HG03342 (cell line): Measurements from ENCODE around the gene PEMT.

Experiments
- ATAC-seq: cut with Tn5 transposase; IDR thresholded peaks from one replicate; pipeline ENCODE4 v1.9.1; 2021; ENCODE audit warnings: mild to moderate bottlenecking, moderate library complexity; ENCODE audit not compliant: unreplicated experiment

The PEMT gene

DNA sequence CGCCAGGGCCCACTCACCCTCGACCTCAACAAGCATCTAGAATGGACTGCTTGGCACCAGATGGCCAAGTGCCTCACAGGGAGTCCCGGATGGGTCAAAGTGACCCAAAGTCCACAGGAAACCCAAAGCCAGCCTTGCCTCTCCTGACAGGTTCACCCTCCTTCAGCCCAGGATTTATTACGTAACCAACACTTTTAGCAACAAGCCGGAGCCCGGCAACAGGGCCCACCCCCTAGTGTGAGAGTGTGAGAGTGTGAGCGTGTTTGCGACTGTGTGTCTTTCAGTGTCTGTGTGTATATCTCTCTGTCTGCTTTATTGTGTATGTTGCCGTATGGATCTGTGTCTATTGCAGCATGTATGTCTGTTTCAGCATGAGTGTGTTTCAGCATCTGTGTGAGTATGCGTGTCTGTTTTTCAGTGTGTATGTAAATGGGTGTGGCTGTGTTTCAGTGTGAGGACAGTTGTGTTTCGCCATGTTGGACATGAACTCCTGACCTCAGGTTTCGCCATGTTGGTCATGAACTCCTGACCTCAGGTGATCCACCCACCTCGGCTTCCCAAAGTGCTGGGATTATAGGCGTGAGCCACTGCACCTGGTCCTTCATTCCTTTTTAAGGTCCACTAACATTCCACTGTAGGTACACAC lies 13.7 kb upstream of the PEMT start:
- no peak for ATAC-seq

DNA sequence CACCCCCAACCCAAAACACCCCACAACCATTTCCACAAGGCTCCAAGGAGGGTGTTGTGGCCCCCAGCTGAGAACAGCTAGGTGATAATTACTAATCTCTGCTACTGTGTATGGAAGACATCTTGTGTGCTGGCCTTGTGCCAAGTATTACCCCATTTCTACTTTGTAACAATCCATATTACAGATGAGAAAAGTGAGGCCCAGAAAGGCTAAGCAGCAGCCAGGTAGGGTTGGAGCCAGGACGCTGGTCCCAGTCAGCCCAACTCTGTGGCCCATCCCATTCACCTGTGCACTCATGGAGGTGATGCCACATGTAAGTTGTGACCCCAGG lies 12.4 kb upstream of the PEMT start:
- no peak for ATAC-seq

DNA sequence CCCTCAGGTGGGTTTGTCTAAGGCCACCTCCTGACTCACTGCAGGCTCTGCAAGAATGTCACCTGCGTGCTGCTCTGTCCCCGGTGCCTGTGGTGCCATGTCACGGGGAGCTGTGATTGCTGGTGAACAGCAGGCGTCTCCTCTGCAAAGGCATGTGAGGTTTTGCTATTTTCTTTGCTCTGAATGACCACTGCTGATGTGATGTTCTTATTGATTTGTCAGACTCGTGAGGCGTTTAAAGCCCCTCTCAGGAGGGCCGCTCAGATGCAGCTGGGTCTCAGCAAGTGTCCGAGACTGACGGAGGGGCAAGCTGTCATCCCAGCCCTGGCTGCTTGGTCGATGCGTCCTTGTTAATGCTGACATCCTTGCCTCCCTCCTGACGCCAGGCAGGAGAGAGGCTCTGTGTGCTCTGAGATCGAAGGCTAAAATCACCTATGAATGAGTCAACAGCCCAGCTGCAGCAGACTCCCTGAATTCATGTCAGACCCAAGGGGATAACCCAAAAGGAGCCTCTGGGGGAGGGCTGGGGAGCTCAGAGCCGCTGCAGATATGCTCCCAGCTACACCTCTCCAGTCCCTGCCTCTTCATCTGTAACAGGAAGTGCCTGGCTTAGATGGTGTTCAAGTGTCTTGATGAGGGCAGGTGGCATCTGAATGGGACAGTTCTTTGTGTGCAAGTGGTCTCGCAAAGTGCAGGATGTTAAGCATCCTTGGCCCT lies 11.8 kb upstream of the PEMT start:
- ATAC-seq = no peak

DNA sequence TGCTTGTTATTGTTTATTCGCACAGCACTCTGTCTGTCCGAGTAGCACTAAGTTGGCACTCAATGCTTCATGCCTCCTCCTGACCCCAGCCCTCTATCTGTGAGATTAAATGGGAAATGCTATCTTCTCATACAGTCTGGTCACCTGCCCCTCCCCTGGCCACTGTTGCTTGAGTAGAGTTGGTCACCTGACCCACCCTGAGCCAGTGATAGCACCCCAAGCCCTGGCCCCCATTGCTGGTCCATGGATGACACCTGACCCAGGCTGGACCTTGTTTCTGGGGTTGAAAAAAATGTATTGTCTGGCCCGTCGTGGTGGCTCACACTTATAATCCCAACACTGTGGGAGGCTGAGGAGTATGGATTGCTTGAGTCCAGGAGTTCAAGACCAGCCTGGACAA lies 8.5 kb upstream of the PEMT start:
- ATAC-seq = no peak

DNA sequence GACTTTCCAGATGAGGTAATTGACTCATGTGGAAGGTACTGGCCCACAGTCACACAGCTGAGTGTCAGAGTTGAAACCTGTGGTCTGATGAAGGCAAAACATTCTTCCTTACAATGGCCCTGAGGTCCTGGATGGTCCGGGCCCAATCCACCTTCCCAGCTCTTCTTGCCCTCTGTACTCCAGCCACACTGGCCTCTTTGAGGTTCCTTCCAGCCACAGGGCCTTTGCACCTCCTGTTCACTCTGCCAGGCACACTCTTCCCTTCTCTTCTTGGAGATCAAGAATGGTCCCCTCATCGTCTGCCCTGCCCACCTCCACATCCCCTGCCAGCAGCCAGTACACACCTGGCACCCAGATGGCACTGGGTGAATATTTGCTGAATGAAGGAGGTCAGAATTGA lies 6.5 kb upstream of the PEMT start:
- no peak for ATAC-seq

DNA sequence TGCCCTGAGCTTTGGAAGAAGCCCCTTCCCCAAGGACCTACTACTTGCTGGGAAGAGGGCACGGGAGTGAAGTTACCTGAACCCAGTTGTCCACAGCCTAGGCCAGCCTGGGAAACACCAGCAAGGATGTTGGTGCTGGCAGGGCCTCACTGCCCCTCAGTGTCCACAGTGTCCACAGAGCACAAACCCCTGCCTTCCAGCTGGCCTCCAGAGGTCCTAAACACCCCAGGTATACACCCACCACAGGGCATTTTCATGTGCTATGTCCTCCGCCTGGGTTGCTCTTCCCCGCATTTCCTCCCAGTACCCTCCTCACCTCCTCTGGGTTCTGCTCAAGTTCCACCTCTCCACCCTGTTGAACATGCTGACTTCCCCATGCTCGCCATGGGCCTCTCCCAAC lies 4.2 kb upstream of the PEMT start:
- ATAC-seq = no peak

DNA sequence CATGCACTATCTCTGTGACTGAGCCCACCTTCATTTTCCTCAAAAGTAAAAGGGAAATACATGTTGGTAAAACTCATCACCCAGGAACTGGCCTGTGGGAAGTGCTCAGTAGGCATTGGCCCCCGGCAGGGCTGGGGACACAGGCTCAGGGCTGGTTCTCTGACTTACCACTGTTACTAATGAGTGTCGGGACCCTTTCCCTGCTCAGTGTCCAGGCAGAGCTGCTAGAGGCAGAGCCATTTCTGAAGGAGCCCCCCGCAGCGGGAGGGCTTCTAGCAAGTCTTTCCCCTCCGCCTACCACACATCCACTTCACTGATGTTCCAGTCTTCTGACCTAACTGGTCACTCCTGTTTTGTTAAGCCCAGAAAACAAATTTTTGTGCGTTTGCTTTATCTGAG lies 1.7 kb upstream of the PEMT start:
- no peak for ATAC-seq

DNA sequence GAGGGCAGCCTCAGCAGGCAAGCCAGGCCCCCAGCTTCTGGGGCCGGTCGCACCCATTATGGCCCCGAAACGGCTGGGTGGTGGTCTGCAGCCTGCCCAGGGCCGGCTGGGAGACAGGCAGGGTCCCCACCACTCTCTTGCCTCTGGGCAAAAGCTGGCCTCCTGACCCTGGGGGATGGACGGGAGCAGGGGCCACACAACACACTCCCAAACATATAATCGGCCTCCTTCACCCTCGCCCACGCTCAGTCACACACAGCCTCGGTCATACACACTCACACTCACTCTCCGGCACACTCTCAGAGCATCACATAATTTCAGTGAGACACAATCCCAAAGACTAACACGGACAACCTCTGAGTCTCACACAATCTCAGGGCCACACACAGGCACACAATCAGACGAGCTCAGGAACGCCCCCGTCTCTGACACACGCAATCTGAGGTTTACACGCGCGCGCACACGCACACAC lies 589 bp downstream of the PEMT start:
- peak; percentile 1 for ATAC-seq

DNA sequence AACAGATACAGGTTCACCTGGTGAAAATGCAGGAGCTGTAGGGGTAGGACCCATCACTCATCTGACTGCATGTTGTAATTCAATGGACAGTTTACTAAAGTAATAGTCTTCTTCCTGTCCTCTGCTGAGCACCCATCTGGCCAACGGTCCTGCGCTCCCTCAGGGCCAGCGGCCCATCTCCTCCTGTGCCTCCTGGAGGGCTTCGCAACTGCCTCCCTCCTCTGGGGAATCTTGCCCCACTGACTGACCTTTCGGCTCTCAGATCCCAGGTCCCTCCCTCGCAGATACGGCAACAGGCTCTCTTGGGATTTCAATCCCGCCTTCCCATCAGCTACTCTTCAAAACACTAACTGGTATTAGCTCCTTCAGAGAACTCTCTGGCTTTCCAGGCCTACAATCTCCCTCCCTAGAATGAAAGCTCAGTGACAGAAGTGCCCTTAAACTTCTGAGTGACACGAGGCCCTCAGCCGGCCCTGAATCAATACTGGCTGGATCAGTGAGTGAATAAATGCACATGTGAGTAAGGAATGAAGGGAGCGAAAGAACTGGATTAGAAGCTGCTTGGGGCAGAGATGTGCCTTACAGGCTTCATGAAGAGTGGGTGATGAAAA lies 1.3 kb downstream of the PEMT start:
- ATAC-seq = no peak

DNA sequence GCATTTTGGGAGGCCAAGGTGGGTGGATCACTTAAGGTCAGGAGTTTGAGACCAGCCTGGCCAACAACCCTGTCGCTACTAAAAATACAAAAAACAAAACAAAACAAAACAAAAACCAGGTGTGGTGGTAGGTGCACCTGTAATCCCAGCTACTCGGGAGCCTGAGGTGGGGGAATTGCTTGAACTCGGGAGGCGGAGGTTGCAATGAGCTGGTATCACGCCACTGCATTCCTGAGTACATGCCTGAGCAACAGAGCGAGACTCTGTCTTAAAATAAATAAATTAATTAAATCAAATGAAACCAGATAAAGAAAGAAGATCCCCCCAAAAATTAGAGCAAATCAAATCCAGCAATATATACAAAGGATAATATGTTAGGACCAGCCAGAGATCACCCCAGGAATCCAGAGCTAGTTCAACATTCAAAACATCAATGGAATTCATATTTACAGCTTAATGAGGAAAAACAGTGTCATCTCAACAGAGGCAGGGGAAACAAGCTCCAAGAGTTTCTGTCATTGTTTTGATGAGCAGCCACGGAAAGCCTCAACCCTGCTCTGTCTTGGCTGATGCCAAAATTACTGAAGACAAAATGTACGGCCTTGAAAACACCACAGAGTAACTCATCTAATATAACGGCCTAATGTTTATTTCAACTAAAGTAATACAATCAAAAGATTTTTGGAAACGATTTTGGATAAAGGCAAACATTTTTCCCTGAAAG lies 3.7 kb downstream of the PEMT start:
- no peak for ATAC-seq

DNA sequence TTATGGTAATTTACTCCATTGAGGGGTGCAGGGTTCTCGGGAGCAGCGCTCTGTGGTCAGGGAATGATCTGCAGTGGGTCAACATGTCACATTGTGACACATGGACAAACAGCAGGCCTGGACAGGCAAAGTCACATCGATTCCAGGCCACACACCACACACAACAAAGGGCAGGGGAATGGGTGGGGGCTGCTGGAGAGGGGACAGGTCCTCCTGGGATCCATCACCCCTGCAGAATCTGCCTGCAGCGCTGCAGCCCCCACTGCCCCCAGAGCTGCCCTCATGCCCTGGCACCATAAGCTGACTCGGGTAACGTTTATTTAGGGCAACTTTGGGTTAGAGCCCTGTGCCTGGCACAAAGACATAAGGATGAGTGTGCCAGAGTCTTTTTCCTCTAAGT lies 9.1 kb downstream of the PEMT start:
- no peak for ATAC-seq

DNA sequence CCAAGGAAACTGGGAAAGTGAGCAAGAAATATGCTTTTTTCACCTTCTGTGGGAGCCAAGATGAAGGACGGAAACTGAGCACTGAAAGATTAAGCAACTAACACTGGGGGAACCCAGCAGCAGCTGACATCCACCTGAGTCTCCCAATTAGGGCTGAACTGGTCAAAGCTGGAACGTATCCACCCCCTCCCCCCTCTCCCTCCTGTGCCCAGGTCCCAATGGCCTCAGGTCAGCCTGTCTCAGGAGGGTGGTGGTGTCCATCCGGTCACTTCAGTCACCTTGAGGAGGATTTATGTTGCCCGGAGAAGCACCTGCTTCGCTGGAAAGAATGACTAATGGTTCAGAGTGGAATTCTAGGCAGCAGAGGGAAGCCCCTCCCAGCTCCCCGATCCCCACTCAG lies 10.0 kb downstream of the PEMT start:
- no peak for ATAC-seq

DNA sequence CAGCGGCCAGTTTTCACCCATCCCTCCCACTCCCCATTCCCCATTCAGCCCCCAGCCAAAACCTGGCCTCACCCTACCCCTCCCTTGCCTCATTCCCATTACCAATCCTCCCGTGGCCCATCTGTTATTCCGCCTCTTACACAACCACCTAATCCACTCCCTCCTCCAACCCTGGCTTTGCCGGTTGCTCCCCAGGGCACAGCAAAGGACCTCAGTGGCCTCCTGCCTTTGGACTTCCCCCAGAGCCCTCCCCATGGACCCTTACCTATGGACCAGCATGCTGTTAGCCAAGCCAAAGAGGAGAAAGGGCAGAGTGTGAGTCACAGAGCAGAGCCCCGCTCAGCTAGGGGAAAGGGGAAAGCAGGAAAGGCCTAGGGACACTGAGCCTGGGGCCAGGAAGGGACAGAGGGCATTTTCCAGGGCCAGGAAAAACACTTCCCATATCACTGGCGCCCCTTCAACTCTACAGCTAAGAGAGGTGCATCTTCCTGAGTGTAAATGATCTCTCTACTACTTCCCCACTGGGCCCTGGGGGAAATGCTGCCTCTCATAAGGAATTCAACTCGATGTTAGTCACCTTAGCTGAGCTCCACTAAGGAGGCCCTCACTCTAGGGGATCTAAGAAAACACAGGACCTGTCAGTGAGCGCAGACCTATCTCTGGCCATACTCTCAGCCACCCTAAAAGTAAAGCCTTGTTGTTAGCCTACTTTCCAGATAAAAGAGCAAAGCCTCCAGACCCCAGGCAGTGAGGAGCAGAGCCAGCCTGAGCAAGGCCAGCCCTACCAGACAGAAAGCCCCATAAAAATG lies 10.6 kb downstream of the PEMT start:
- ATAC-seq = no peak

DNA sequence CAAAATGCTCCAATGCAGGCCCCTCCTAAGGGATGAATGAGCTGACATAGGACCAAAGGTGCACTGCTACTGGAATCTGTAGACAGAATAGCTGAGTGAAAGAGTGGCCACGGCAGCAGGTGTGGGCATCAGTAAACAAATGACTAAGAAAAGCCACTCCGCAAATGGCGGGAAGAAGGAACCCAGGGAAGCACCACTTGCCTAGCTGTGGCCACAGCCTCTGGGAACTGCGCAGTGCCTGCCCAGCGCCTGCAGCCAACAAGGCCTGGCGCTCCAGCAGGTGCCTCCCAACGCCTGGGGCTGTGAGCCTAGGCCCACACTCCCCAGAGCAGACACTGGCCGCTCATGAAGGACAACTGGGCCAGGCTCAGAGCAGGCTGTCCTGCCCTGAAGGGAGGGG lies 11.8 kb downstream of the PEMT start:
- ATAC-seq = no peak

DNA sequence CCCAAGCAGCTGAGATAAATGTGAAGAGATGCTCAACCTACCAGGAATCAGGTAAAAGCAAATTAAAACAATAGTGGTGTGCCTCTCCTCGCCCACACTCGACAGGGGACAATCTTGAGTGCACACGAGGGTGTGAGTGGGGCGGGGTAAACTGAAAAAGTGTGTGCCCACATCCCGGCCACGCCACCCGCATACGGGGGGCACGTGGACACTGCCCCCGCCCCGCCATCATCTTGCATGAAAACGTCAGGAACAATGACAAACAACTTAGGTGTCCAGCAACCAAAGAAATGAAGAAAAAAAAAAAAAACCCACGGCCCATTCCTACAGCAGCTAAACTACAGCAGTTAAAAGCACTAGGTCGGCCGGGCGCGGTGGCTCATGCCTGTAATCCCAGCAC lies 14.1 kb downstream of the PEMT start:
- no peak for ATAC-seq

DNA sequence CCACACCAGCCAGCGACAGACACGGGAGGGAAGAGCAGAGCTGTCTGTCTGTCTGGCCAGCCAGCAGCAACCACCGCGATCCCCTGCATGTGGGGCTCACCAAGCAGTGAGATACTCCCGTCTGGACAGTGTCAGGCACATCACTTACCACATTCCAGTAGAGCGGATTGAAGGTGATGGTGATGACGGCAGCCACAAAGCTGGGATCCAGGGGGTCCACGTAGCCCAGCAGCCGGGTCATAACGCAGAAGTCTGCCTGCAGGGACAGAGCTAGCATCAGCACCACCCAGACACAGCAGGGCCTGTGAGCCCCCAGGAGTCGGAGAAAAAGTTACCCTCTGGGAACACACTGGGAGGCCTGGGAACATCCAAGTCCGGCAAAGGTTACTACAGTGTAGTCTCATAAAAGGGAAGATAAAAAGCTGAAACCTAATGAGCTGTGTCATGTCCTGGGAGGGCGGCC lies 14.7 kb downstream of the PEMT start:
- no peak for ATAC-seq

DNA sequence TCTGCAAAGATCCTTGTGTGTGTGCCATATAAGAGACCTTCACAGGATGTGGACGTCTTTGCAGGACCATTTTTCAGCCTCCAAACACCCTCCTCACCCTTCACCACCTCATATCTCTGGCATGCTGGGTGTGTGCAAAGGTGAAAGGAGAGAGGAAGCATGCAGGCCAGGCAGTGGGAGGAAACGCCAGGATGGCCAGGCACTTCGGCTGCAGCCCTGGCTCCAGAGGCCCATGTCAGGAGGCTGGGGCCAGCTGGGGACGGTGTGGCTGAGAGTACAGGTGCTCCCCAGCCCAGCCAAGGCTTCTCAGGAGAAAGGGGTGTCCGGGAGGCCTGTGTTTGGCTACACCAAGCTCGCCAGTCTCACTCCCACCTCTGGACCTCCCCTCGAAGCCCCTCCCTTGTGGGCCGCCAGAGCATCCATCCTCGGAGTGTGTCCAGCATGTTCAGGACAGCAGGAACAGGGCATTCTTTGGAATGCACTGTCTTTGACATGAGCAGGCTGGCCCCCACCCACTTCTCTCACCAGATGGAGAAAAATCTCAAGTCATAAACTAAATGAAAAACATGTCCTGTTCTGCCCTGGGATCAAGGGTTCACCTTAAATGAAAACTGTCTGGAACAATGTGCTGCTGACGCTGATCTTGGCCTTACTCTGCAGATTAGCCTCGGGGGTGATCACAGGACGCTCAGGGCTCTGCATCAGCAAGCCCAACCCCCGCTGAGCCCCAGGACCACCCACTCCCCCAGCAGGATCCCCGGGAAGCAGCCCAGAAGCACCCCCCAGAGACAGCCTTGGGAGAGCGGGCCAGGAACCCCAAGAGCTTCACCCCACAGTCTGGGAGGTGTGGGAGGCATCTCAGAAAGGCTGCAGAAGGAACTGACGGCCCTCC lies 15.9 kb downstream of the PEMT start:
- ATAC-seq = no peak

DNA sequence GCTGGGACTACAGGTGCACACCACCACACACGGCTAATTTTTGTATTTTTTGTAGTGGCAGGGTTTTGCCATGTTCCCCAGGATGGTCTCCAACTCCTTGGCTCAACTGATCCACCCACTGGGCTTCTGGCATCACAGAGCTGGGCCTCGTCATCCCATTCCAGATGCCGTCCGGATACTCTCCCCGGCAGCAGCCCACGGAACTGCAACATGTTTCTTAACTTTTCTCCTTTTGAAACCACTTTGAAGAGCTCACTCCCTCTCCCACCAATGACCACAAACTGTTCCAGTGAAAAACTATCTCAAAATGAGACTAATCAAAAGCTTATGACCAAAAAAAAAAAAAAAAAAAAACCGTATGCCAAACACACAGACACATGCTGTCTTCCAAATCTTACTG lies 17.6 kb downstream of the PEMT start:
- ATAC-seq = no peak

DNA sequence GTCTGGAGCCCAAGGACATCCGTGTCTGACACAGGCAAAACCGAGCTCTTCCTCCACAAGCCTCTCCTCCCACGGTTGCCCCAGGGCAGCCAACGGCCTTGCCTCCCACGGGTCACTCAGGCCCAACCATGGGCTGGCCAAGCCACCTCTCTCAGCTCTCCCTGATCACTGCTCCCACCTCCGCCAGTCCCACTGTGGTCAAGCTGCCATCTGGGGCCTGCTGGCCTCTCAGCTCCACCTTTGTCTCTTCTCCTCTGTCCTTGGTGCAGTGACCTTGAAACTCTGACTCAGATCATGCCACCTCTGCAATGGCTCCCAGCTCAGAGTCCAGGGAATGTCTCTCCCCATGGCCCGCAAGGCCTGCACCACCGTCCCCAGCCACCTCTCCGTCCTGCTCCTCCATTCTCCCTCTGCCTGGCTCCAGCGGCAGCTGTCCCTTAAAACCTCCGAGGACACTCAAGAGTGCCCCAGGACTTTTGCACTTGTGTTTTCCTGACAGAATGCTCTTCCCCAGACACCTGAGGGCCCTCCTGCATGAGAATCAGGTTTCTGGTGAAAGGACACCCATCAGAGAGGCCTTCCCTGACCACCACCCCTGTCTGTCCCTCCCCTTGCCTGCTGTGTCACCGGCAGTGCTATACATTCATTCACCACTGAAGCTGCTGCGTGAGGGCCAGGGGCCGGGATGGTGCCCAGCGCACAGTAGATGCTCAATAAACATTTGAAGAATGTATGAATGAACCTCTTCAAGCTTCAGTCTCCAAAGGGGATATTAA lies 19.3 kb downstream of the PEMT start:
- ATAC-seq = no peak
